KMS-11 (cell line): ENCODE data around the gene HIF3A.

ENCODE experiments used
- H2AFZ ChIP-seq: fragments of 200-600 bp; sonication (generic); 2 replicates; pipeline ENCODE4 v1.6.1; 2016; ENCODE audit warnings: antibody characterized with exemption, mixed run types, low read depth
- H3K27ac ChIP-seq: fragments of 200-600 bp; sonication (generic); 2 replicates; pipeline ENCODE4 v1.6.1; 2016; ENCODE audit warnings: mild to moderate bottlenecking, mixed run types
- H3K27me3 ChIP-seq: fragments of 200-600 bp; sonication (generic); 2 replicates; pipeline ENCODE4 v1.6.1; 2017; ENCODE audit warnings: mild to moderate bottlenecking, low read depth, mixed run types, moderate library complexity; ENCODE audit not compliant: insufficient read depth
- H3K36me3 ChIP-seq: fragments of 200-600 bp; sonication (generic); 2 replicates; pipeline ENCODE4 v1.6.1; 2017; ENCODE audit warnings: mild to moderate bottlenecking, mixed run types; ENCODE audit not compliant: insufficient read depth
- H3K4me1 ChIP-seq: fragments of 200-600 bp; sonication (generic); 2 replicates; pipeline ENCODE4 v1.6.1; 2016; ENCODE audit warnings: mild to moderate bottlenecking, low read depth, mixed run types; ENCODE audit not compliant: poor library complexity, severe bottlenecking
- H3K4me2 ChIP-seq: fragments of 200-600 bp; sonication (generic); 2 replicates; pipeline ENCODE4 v1.7.0; 2016; ENCODE audit warnings: mild to moderate bottlenecking, mixed run types
- H3K4me3 ChIP-seq: fragments of 200-600 bp; sonication (generic); IDR thresholded peaks from 2 replicates; pipeline ENCODE4 v1.6.1; 2017; ENCODE audit warnings: low read depth, low read length, mixed read lengths; ENCODE audit not compliant: insufficient read depth
- H3K79me2 ChIP-seq: fragments of 200-600 bp; sonication (generic); 2 replicates; pipeline ENCODE4 v1.6.1; 2016; ENCODE audit warnings: low read depth, mixed run types; ENCODE audit not compliant: insufficient read depth
- H3K9ac ChIP-seq: fragments of 200-600 bp; sonication (generic); 2 replicates; pipeline ENCODE4 v1.6.1; 2016; ENCODE audit warnings: mild to moderate bottlenecking, mixed run types
- H4K20me1 ChIP-seq: fragments of 200-600 bp; sonication (generic); 2 replicates; pipeline ENCODE4 v1.6.1; 2016; ENCODE audit warnings: mild to moderate bottlenecking, mixed run types; ENCODE audit not compliant: insufficient read depth
- TF ChIP-seq, protein P1 (sequence below): fragments of 200-600 bp; sonication (generic); conservative IDR thresholded peaks from 2 replicates; pipeline ENCODE4 v1.6.1; 2017; ENCODE audit warnings: low read depth, mild to moderate bottlenecking, antibody characterized with exemption, low read length, moderate library complexity, mixed read lengths

The HIF3A gene

DNA sequence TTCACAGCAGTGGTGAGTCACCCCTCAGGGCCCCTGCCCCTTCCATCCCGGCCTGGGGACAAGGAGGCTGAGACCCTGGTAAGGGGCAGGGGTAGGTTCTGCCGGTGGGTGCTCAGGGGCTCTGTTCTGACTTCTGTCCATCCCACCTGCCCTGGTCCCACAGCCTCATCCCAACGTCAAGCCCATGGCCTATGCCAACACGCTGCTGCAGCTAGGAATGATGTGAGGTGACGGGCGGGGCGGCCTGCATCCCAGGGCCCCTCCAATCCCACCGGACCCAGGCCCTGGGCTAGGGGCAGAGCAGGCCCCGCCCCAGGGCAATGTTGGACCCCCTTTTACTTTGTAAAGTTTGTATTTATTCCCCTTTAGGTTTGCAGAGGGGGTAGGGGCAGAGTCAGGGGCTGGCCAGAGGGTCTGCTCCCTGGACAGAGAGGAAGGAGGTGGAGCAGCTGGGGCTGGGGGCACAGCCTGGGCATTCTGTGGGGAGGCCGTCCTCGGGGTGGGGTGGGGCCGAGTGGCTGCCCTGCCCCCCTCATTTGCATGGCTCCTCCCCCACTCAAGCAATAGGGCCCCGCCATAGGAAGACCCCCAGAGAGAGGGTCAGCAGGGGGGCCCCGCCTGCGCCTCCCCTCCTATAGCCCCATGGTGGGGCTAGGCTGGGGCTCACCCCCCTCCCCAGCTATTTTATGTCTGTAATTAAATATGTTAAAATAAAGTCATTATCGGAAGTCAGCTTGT is 93.4 kb downstream of the HIF3A start:
- no peaks in the 10 kb centered on the region for H3K4me1 ChIP-seq
- H3K79me2 ChIP-seq, result no peaks in the 10 kb centered on the region
- no peak overlapping the region for H3K4me3 ChIP-seq
- TF ChIP-seq, protein P1, sequence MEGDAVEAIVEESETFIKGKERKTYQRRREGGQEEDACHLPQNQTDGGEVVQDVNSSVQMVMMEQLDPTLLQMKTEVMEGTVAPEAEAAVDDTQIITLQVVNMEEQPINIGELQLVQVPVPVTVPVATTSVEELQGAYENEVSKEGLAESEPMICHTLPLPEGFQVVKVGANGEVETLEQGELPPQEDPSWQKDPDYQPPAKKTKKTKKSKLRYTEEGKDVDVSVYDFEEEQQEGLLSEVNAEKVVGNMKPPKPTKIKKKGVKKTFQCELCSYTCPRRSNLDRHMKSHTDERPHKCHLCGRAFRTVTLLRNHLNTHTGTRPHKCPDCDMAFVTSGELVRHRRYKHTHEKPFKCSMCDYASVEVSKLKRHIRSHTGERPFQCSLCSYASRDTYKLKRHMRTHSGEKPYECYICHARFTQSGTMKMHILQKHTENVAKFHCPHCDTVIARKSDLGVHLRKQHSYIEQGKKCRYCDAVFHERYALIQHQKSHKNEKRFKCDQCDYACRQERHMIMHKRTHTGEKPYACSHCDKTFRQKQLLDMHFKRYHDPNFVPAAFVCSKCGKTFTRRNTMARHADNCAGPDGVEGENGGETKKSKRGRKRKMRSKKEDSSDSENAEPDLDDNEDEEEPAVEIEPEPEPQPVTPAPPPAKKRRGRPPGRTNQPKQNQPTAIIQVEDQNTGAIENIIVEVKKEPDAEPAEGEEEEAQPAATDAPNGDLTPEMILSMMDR, result no peak
- no peak overlapping the region for H3K4me2 ChIP-seq
- no peak overlapping the region for H3K9ac ChIP-seq
- H3K36me3 ChIP-seq, result no peaks in the 10 kb centered on the region
- no peaks in the 10 kb centered on the region for H4K20me1 ChIP-seq
- H2AFZ ChIP-seq, result no peak overlapping the region
- H3K27ac ChIP-seq, result no peak overlapping the region
- H3K27me3 ChIP-seq, result no peaks in the 10 kb centered on the region

DNA sequence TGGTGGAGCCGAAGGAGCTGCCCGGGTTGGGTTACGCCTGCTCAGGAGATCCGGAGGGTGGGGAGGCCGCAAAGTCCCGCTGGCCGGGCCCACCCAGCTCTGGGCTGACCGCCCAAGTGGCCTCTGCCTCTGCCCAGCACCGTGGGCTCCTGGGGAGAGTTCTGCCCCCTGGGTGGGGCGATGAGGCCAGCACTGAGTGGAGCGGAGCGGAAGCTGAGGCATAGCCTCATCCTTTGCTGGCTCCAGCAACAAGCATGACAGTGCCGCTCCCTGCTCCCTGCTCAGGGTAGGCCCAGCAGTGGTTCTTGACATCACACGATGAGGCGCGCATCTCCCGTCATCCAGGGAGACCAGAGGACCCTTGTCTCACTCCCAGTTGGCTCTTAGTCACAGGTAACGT is 94.0 kb downstream of the HIF3A start:
- Histone ChIP-seq H3K4me3 (no peak overlapping the region), H3K4me1 (no peaks in the 10 kb centered on the region), H3K4me2 (no peak overlapping the region), H3K27ac (no peak overlapping the region), H3K36me3 (no peaks in the 10 kb centered on the region), H3K79me2 (no peaks in the 10 kb centered on the region), H3K9ac (no peak overlapping the region), H4K20me1 (no peaks in the 10 kb centered on the region), H2AFZ (no peak overlapping the region), H3K27me3 (no peaks in the 10 kb centered on the region; the same call in 1 of the 2 replicates)
- TF ChIP-seq, protein P1, result no peak

DNA sequence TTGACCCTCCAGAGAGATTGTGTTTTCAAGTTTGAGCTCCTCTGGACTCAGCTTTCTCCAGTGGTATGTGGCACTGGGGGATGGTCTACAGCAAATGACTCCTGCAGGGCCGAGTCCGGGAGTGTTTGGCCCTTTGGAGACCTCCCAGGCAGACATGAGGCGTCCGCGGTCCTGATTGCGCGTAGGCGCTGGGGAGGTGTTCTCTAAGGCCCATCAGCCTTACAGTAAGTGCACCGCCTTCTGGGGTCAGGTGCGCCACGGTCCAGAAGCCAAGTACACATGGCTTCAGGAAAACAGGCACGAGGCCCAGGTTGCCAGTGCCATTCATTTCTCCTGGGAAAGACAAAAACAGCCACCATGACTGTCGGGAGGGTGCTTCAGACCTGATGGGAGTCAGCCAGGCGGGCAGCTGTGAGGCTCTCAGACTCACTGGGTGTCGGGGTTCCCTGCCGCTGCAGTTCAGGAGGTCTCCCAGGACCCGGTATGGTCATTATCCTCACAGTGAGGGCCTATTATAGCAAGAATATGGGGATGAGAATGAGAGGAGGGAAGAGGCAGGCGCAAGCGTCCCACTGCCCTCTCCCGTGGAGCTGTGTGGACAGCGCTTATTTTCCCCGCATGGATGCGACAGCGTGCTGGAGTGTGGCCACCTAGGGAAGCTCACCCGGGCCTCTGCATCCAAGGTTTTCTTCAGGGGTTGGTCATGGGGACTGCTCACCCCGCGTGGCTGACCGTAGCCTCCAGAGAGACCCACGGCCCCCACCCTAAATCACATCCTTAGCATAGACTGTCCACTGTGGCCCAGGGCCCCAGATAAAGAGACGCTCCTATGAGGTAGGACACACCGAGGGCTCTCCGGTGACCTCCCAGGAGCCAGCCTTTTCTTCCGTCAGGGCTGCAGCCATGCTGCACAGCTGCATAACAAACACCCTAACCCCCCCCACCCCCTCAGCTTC is 94.7 kb downstream of the HIF3A start:
- Histone ChIP-seq H3K9ac (no peak overlapping the region), H3K27me3 (no peaks in the 10 kb centered on the region; the same call in 1 of the 2 replicates), H3K27ac (no peak overlapping the region), H2AFZ (no peak overlapping the region), H3K79me2 (no peaks in the 10 kb centered on the region), H4K20me1 (no peaks in the 10 kb centered on the region), H3K4me2 (no peak overlapping the region), H3K4me1 (no peaks in the 10 kb centered on the region), H3K4me3 (no peak overlapping the region), H3K36me3 (no peaks in the 10 kb centered on the region)
- TF ChIP-seq, protein P1, result no peak

DNA sequence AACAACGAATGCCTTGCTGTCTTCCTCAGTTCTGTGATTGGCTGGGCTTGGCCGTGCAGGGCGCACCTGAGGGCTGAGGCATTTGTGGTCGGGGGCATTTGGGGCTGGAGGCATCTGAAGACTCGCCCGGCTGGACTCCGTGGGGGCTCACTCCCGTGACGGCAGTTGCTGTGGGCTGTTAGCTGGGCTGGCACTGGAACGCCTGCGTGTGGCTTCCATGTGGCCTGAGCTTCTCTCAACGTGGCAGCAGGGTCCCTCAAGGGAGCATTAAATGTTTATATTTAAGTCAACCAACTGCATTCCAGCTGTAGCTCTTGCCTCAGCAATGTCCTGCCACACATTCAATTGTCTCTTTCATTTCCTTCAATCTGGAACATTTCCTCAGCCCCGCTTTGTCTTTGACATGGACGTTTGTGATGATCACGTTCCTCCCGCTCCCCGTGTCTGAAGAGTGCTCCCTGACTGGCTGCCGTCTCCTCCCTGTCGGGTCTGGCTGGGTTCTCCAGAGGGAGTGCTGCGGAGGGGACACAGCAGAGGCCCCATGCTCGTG is 95.5 kb downstream of the HIF3A start:
- no peaks in the 10 kb centered on the region for H3K36me3 ChIP-seq
- H3K4me2 ChIP-seq, result no peak overlapping the region
- no peak overlapping the region for H3K9ac ChIP-seq
- no peak overlapping the region for H3K27ac ChIP-seq
- no peak overlapping the region for H3K4me3 ChIP-seq
- no peak overlapping the region for H2AFZ ChIP-seq
- peaks cover 1% of the 10 kb centered on the region; the same call in 1 of the 2 replicates for H3K27me3 ChIP-seq
- no peaks in the 10 kb centered on the region for H3K4me1 ChIP-seq
- H3K79me2 ChIP-seq, result no peaks in the 10 kb centered on the region
- TF ChIP-seq, protein P1, result no peak
- H4K20me1 ChIP-seq, result no peaks in the 10 kb centered on the region
